H1 (cell line): Measurements from ENCODE around the gene CPED1. TPM values are rescaled to one million over a fixed set of nuclear protein-coding genes. Genes with fewer than 3 reads are reported as not detected.

ENCODE experiments used
- EZH2 ChIP-seq: fragments of 200-600 bp; sonication (generic); IDR thresholded peaks from 2 replicates; pipeline ENCODE4 v1.7.1; 2012; ENCODE audit warnings: low read depth, mild to moderate bottlenecking, moderate library complexity, low read length, inconsistent platforms; ENCODE audit not compliant: severe bottlenecking
- RXRA ChIP-seq: IDR thresholded peaks from 2 replicates; pipeline ENCODE4 v1.6.1; 2011; ENCODE audit warnings: low read depth, mild to moderate bottlenecking, low read length, moderate library complexity; ENCODE audit not compliant: insufficient read depth
- SAP30 ChIP-seq: fragments of 300-600 bp; sonication (generic); IDR thresholded peaks from 2 replicates; pipeline ENCODE4 v1.7.1; 2012; ENCODE audit warnings: low read length, moderate library complexity, mild to moderate bottlenecking, inconsistent platforms; ENCODE audit not compliant: insufficient read depth, insufficient replicate concordance
- polyA plus RNA-seq, 7 experiments: library from polyadenylated mRNA; depleted of rRNA in 3 of 7; stranded (reverse) in 5 of 7; unstranded in 2 of 7; fragments of >200 nt in 5 of 7; fragments of 200-250 nt in 2 of 7; gene quantifications; 1 replicate in 5 of 7; 2 replicates in 1 of 7; 4 replicates in 1 of 7; pipeline versions ENCODE4 v1.2.1 to v1.2.3, GENCODE V29; 2011 to 2013; ENCODE audit warnings: missing spikeins in 2 of 7, mixed read lengths in 2 of 7
- total RNA-seq: library from RNA; stranded (reverse); fragmentation: NEBNext Ultra II Directional; extraction: Animal tissue kit (Norgen Biotek cat#: 25700); gene quantifications from 2 replicates; pipeline ENCODE4 v1.2.1, GENCODE V29; 2021

Gene CPED1
- total and polyA plus RNA-seq, 2 of the 8 experiments (the other 6 are each of a cell fraction or from before 2014, with no cell fraction given): 0.08 to 0.39 TPM

DNA sequence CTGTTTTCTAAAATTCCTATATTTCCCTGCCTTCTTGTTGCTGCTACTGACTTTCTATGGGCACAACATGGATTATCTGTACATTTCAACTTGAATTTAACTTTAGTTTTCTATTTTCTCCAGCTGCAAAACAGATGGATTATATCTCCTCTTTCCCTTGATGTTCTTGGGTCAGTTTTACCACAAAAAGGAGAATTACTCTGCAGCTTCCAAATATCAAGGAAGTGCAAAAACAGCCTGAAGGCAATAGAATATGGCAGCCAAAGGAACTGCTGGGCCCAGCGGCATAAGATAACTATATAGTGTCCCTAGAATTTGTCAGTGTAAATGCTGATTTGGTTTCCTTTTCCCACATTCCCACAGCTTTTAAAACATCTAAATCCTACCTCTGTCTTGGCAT, 29.1 kb downstream of the CPED1 start (continued):
- TF ChIP-seq EZH2 (no peak), SAP30 (no peak), RXRA (no peak)
